Uterus (tissue), 2 donors: Measurements from ENCODE around the gene ABCG1.

Experiments used
- CTCF ChIP-seq, 4 experiments: fragments of 200-600 bp in 2 of 4; fragments of 450-650 bp in 2 of 4; sonication (generic) in 2 of 4; IDR thresholded peaks; one replicate each; pipeline ENCODE4 v1.5.1; 2016 to 2019; ENCODE audit warnings: antibody characterized with exemption in 4 of 4, mild to moderate bottlenecking in 2 of 4, moderate library complexity in 1 of 4
- POLR2A ChIP-seq, 2 donors: fragments of 450-650 bp; IDR thresholded peaks; one replicate each; pipeline ENCODE4 v1.6.1; 2016; ENCODE audit warnings: antibody characterized with exemption in 2 of 2, mild to moderate bottlenecking in 1 of 2, moderate library complexity in 1 of 2

GRCh38 chr21:42272109-42272962 lies 53.4 kb downstream of the ABCG1 start:
- TF ChIP-seq POLR2A (IDR thresholded peaks at IDR 0.05) (no peak), CTCF (IDR thresholded peaks at IDR 0.05) (no peak)
